Measurements from ENCODE around the gene ANKS1A. TPM values are rescaled to one million over a fixed set of nuclear protein-coding genes. Genes with fewer than 3 reads are reported as not detected.

ANKS1A gene
- total RNA-seq, 1 experiment from 2014 or later = 26.5 TPM

- no peak overlapping the region for H3K9ac ChIP-seq (ENCODE audit: extremely low read depth, insufficient read length, low read length)
- no peaks in the 10 kb centered on the region for H3K79me2 ChIP-seq (ENCODE audit: insufficient read depth, low read length)
- no peak overlapping the region for H2AFZ ChIP-seq (ENCODE audit: low read length)
- peak; percentile 31; the same call in 2 of the 3 replicates for TF ChIP-seq CTCF (conservative IDR thresholded peaks at IDR 0.05)
- no peak overlapping the region for H4K91ac ChIP-seq (ENCODE audit: insufficient read length, low read depth, low read length)
- no peak overlapping the region for H3K4me2 ChIP-seq (ENCODE audit: insufficient read depth, insufficient read length, low read length)
- H2BK5ac ChIP-seq (ENCODE audit: insufficient read length, low read length) = no peak overlapping the region
- Mint-ChIP-seq H3K4me3 (no peak overlapping the region), H3K27ac (peak overlapping the region in 2 of 3 experiments; percentile 17 to 60; a peak in 2 of 7 replicates), H3K4me1 (peaks cover 6% of the 10 kb centered on the region in 2 experiments), H3K9me3 (no peaks in the 10 kb centered on the region), H3K36me3 (ENCODE audit: insufficient read depth in 1 of 3, low read depth in 3 of 3) (peaks cover 9 to 41% (median 37%) of the 10 kb centered on the region in 3 experiments; a peak in 6 of 7 replicates), H3K27me3 (ENCODE audit: low read depth) (no peaks in the 10 kb centered on the region)
- H3K27ac ChIP-seq (ENCODE audit: insufficient read length, low read depth, low read length) = no peak overlapping the region
- no peaks in the 10 kb centered on the region for H3K23me2 ChIP-seq (ENCODE audit: insufficient read length, low read depth, low read length, poor library complexity, severe bottlenecking)
- no peak overlapping the region for H3K14ac ChIP-seq (ENCODE audit: insufficient read depth, low read length)
- no peaks in the 10 kb centered on the region for H3K27me3 ChIP-seq (ENCODE audit: insufficient read depth, low read length)
- no peak overlapping the region for H2BK12ac ChIP-seq (ENCODE audit: insufficient read length, low read depth, low read length)
- H3K4me1 ChIP-seq (ENCODE audit: insufficient read depth, low read length) = no peaks in the 10 kb centered on the region
- WGBS (ENCODE audit: extremely low coverage, insufficient read length, low lambda C conversion rate) = no CpG with 5 or more reads among the region's 11 CpGs
- H3K56ac ChIP-seq (ENCODE audit: insufficient read length, low read depth, low read length) = no peak overlapping the region
- H2BK20ac ChIP-seq (ENCODE audit: low read depth, low read length, poor library complexity, severe bottlenecking) = no peak overlapping the region
- H3K18ac ChIP-seq (ENCODE audit: insufficient read length, low read depth, low read length) = no peak overlapping the region
- no peak overlapping the region for H2BK15ac ChIP-seq (ENCODE audit: low read depth, low read length)
- no peak overlapping the region for H3K4ac ChIP-seq (ENCODE audit: low read depth, low read length)
- no peak overlapping the region for H2AK5ac ChIP-seq (ENCODE audit: insufficient read length, low read length)
- no peak overlapping the region for H3T11ph ChIP-seq (ENCODE audit: low read length)
- H4K8ac ChIP-seq (replicated peaks; ENCODE audit: insufficient read length, low read depth, low read length) = no peak overlapping the region
- H2BK120ac ChIP-seq (ENCODE audit: low read depth, low read length, poor library complexity, severe bottlenecking) = no peak overlapping the region
- H4K20me1 ChIP-seq (ENCODE audit: control insufficient read depth, insufficient read depth, insufficient read length) = no peaks in the 10 kb centered on the region
- no peaks in the 10 kb centered on the region for H3K79me1 ChIP-seq (ENCODE audit: insufficient read depth, low read depth, low read length, poor library complexity, severe bottlenecking)
- no peak for DNase-seq
- no peak overlapping the region for H3K23ac ChIP-seq (ENCODE audit: insufficient read length, low read depth, low read length)
- H3K9me3 ChIP-seq (ENCODE audit: control insufficient read depth, low read depth, low read length) = no peaks in the 10 kb centered on the region
- no peak overlapping the region for H4K5ac ChIP-seq (ENCODE audit: insufficient read length, low read depth, low read length)
Observed at GRCh38 chr6:34982424-34982852, 93.4 kb downstream of the ANKS1A start.

Data from H9 (cell line).